ENCODE measurements around the gene SIRPA.
"Not testable (repeated sequence)": the region's sequence is repeated elsewhere in the genome, so short reads cannot be mapped to it uniquely, and the experiment has no call there.

Gene SIRPA

GRCh38 chr20:1908191-1908590, 13.0 kb downstream of the SIRPA start:
- DNase-seq = no peak

GRCh38 chr20:1909097-1909496, 13.9 kb downstream of the SIRPA start:
- DNase-seq = no peak

GRCh38 chr20:1911536-1911935, 16.3 kb downstream of the SIRPA start:
- DNase-seq = no peak

- DNase-seq = no peak
These were observed 16.8 kb downstream of the SIRPA start for GRCh38 chr20:1912053-1912452.

GRCh38 chr20:1912646-1913045, 17.4 kb downstream of the SIRPA start:
- no peak for DNase-seq

- DNase-seq = not testable (repeated sequence)
These were observed 20.0 kb downstream of the SIRPA start for GRCh38 chr20:1915233-1915632.

- no peak for DNase-seq
These were observed 20.5 kb downstream of the SIRPA start for GRCh38 chr20:1915725-1916124.

GRCh38 chr20:1917786-1918185, 22.6 kb downstream of the SIRPA start:
- DNase-seq = no peak

- no peak for DNase-seq
These were observed 23.4 kb downstream of the SIRPA start for GRCh38 chr20:1918491-1919165.

GRCh38 chr20:1920252-1920651, 25.0 kb downstream of the SIRPA start:
- DNase-seq = no peak

GRCh38 chr20:1920826-1921225, 25.6 kb downstream of the SIRPA start:
- DNase-seq = no peak

GRCh38 chr20:1921985-1922384, 26.8 kb downstream of the SIRPA start:
- not testable (repeated sequence) for DNase-seq

- no peak for DNase-seq
These were observed 27.6 kb downstream of the SIRPA start for GRCh38 chr20:1922786-1923185.

GRCh38 chr20:1924910-1925861, 30.0 kb downstream of the SIRPA start:
- DNase-seq = no peak

GRCh38 chr20:1926237-1926636, 31.0 kb downstream of the SIRPA start:
- DNase-seq = no peak

GRCh38 chr20:1927217-1927616, 32.0 kb downstream of the SIRPA start:
- no peak for DNase-seq

GRCh38 chr20:1928154-1928553, 32.9 kb downstream of the SIRPA start:
- DNase-seq = no peak

- no peak for DNase-seq
These were observed 33.6 kb downstream of the SIRPA start for GRCh38 chr20:1928782-1929181.

- DNase-seq = no peak
These were observed 34.3 kb downstream of the SIRPA start for GRCh38 chr20:1929460-1929859.

- DNase-seq = no peak
These were observed 35.0 kb downstream of the SIRPA start for GRCh38 chr20:1930165-1930564.

- DNase-seq = no peak
These were observed 36.6 kb downstream of the SIRPA start for GRCh38 chr20:1931830-1932229.

GRCh38 chr20:1932971-1933370, 37.8 kb downstream of the SIRPA start:
- no peak for DNase-seq

- no peak for DNase-seq
These were observed 38.3 kb downstream of the SIRPA start for GRCh38 chr20:1933465-1933870.

GRCh38 chr20:1934156-1934555, 38.9 kb downstream of the SIRPA start:
- no peak for DNase-seq

All from T-helper 1 cell (primary cell).